Measurements from ENCODE around the gene YWHAG.
"Not testable (repeated sequence)": the region's sequence is repeated elsewhere in the genome, so short reads cannot be mapped to it uniquely, and the experiment has no call there.

YWHAG gene

DNA sequence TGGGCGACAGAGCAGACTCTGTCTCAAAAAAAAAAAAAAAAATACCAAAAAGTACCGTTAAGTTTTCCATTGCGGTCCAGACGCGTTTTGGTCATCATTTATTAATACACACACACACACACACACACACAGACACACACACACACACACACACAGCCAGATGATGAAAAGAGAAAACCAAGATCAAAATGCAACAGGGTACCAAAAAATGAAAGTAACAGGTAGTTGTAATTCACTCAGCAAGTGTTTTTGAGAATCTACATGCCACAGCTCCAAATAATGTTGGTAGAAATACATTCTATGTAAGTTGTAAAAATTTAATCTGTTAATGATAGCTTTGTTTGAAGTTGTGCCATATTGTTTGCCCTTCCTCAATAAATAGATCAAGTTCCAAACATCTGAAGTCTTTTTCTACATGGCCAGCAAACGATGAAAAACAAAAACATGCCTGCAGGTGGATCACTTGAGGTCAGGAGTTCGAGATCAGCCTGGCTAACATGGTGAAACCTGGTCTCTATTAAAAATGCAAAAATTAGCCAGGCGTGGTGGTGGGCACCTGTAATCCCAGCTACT lies 9.4 kb downstream of the YWHAG start:
- no peak for DNase-seq (ENCODE audit: low read depth in 4 of 4, low spot score in 1 of 4)

DNA sequence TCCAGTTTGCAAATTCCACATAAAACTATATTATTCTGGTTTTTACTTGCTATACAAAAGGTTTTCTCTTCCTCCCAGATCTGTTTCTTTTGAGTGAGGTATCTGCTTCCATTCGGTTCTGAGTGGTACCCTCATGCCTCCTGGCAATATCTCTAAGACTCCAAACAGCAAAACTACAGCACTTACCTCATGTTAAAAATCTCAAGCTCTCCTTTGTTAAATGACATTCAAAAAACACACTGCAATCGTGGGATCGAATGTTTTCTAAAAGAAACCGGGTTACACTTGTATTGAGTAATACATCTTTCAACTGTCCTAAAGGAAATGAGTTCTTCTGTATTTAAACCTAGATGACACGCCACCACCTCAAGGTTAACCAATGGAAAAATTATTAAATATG lies 11.1 kb downstream of the YWHAG start:
- DNase-seq (ENCODE audit: low read depth in 4 of 4, low spot score in 1 of 4) = no peak

DNA sequence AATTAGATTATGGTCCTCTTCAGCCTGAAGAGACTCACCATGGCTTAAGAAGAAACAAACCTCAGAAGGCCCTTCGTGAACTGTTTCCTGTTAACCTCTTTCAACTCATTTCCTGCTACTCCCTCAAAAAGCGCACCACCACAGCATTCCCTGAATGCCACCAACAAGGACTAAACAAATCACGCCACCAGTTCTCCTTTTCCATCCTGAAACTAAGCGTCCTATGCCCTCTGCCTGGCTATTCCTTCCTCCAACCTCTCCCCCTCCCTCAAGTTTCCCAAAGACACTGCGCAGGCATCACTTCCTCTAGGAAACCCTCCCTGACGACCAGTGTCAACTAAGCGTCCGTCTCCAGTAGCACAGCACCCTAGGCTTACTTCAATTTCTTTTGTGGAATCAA lies 12.0 kb downstream of the YWHAG start:
- DNase-seq (ENCODE audit: low read depth in 4 of 4, low spot score in 1 of 4) = no peak

DNA sequence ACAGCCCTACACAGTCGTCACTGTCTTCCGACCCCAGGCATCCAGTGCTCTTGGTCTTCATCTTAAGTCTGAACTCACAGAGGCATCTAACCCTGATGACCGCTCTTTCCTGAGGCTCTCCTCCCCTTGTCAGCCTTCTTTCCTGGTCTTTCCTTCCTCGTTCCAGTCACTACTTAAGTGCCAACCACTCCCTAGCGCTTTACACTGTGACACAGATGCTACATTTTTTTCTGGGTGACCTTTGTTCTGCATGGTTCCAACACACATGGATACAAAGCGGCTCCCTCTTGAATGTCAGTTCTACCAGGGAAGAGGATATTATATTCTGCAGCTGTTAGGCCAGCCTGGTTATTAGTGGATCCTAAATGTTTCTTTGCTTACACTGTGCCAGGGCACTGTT lies 12.7 kb downstream of the YWHAG start:
- DNase-seq (ENCODE audit: low read depth in 4 of 4, low spot score in 1 of 4) = no peak

DNA sequence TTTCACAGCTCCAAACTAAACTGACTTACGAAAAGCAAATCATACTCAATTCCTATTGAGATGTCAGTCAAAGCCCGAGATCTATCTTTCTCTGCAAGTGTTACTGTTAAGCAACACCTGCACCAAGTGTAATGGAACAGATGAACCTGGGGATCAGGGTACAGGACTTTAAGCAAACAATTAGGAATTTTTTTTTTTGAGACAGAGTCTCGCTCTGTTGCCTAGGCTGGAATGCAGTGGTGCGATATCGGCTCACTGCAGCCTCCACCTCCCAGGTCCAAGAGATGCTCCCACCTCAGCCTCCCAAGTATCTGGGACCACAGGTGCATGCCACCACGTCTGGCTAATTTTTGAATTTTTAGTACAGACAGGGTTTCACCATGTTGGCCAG lies 14.9 kb downstream of the YWHAG start:
- no peak for DNase-seq (ENCODE audit: low read depth in 4 of 4, low spot score in 1 of 4)

DNA sequence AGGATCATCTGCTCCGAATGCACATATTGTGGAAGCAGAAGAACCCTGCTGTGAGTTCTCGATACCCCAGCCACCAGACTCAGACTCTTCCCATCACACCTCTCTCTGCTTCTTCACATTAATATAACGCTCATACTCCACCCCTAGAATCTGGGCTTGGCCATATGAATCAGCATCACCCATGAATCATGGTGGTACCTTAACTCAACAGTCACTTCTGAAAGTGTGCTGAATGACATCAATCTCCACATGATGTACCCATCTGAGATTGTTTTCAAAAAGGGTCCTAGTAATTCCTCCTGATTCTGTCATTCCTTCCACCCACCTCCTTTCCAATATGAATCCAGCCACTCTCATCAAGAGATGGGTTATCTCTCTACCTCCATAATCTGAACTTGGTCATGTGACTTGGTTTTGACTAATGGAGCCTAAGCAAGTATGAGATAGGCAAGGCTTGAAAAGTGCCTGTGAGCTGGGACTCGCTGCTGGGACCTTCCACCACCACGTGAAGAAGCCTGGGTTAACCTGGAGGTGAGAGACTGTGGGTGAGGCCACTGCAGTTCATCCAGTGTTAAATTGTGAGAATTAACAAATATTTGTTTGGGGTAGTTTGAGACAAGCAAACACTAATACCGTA lies 15.4 kb downstream of the YWHAG start:
- DNase-seq (ENCODE audit: low read depth in 4 of 4, low spot score in 1 of 4) = no peak

DNA sequence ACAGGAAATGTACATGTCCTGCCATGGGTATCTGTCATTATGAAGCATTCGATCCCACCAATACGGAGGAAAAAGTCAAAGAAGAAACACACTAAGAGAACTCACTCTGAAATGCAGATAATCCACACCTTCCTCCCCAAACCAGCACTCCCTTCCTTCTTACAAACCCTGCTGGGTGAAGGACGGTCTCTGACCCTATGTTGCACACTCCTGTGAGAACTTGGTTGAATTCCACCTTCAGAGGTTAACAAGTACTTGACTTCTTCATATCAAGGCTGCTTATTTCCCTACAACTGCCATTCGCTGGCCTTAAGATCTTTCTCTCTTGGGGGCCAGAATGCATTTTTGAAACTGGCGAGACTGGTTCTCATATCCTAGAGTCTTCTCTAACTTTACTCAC lies 16.6 kb downstream of the YWHAG start:
- no peak for DNase-seq (ENCODE audit: low read depth in 4 of 4, low spot score in 1 of 4)

DNA sequence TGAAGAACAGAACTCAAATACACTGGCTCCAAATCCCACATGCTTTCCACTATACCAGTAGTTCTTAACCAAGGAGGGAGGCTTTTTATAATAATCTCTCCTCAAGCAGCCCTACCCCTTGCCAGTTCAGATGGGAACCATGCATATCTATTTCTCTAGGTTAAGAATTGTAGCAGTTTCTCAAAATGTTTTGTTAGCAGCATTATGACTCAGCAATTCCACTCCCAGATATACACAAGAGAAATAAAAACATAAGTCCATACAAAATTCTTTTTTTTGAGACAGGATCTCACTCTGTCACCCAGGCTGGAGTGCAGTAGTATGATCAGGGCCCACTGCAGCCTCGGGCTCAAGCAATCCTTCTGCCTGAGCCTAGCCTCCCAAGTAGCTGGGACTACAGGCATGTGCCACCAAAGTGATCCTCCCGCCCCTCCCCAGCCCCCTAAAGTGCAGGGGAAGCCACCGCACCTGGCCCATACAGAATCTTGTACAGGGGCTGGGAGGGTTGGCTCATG lies 18.1 kb downstream of the YWHAG start:
- DNase-seq (ENCODE audit: low read depth in 4 of 4, low spot score in 1 of 4) = no peak

DNA sequence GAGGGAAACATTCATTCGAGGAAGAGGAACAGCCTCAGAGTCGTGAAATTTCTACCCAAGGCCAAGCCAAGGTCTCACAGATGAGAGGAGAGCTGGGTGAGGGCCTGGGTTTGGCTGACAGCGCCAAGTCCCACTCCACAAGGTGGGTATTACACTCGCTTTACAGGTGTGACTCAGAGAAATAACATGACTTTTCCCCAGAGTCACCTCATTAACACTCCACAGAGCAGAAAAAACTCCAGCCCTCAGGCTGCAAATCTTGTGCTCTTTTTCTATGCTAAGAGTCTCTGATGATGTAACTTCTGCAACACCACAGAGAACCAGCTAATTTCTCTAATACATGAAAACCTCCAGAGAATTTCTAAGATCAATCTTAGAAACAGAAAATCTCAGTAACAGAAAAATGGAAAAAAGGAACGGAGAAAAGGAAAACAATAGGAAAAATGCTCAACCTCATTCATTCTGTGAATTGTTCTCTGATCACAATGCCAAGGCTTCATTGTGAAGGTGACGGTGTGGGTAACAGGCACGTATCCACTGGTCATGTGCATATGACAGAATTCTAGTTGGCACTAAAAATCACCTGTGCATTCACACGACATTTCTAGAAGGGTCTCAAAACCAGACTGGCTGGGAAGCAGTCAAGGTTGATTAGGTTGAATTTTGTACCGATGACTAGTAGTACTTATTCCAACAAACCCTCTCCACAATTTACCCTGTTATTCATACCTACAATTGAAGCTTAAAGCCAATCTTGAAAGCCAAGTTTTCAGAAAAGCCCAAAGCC lies 20.3 kb downstream of the YWHAG start:
- no peak for DNase-seq (ENCODE audit: low read depth in 4 of 4, low spot score in 1 of 4)

DNA sequence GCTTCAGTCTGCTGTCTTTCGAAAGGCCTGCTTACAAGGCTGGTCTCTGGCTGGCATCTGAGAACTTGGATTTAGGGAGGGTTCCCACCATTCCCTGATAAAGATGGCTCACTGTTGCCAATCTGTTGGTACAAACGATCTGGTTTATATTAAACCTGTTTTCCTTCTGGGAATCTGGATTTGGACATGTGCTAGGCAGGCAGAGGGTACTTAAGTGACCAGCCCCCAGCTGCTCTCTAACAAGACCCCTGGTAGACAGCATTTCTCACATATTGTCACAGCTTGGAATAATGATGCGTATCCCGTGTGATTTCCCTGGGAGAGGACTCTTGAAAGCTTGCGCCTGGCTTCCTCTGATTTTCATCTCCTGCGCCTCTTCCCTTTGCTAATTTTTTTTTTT lies 21.6 kb downstream of the YWHAG start:
- no peak for DNase-seq (ENCODE audit: low read depth in 4 of 4, low spot score in 1 of 4)

DNA sequence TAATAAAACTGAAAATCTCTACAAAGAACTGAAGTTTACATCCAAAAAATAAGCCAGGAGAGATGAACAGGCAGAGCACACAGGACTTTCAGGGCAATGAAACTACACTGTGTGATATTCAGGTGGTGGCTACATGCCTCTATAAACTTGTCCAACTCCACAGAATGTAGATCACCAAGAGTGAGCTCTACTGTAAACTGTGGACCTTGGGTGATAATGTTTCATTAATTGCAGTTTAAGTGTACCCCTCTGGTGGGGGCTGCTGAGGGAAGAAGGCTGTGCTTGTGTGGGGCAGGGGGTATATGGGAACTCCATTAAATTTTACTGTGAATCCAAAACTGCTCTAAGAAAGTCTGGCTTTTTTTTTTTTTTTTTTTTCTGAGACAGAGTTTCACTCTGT lies 22.7 kb downstream of the YWHAG start:
- DNase-seq (ENCODE audit: low read depth in 4 of 4, low spot score in 1 of 4) = no peak

DNA sequence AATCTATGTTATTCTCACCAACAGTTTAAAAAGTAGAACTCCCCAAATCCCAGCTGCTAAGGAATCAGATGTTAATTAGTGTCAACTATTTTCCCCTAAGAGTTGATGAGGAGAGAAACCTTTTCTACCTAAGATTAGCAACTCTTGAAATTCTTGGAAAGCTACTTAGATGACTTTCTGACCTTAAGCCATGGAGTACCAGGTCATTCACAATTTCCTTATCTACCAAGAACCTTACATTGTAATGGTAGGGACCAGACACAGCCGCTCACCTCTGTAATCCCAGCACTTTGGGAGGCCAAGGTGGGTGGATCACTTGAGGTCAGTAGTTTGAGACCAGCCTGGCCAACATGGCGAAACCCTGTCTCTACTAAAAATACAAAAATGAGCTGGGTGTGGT lies 23.4 kb downstream of the YWHAG start:
- DNase-seq (ENCODE audit: low read depth in 4 of 4, low spot score in 1 of 4) = not testable (repeated sequence)

DNA sequence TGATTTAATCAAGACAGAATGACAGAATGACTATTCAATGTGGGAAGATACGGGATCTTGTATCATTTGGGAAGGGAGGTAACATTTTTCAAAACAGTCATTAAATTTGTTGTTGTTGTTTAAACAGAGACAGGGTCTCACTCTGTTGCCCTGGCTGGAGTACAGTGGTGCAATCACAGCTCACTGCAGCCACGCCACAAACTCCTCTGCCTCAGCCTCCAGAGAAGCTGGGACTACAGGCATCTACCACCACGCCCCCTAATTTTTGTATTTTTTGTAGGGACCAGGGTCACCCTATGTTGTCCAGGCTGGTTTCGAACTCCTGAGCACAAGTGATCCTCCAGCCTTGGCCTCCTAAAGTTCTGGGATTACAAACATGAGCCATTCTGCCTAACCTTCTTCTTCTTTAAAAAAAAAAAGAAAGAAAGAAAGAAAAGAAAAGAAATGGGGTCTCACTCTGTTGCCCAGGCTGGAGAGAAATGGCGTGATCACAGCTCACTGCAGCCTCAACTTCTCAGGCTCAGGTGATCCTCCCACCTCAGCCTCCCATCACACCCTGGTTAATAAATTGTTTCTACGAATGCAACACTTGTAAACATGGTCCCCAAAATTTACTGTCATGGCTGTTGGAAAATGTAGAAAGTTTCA lies 24.3 kb downstream of the YWHAG start:
- no peak for DNase-seq (ENCODE audit: low read depth in 4 of 4, low spot score in 1 of 4)

DNA sequence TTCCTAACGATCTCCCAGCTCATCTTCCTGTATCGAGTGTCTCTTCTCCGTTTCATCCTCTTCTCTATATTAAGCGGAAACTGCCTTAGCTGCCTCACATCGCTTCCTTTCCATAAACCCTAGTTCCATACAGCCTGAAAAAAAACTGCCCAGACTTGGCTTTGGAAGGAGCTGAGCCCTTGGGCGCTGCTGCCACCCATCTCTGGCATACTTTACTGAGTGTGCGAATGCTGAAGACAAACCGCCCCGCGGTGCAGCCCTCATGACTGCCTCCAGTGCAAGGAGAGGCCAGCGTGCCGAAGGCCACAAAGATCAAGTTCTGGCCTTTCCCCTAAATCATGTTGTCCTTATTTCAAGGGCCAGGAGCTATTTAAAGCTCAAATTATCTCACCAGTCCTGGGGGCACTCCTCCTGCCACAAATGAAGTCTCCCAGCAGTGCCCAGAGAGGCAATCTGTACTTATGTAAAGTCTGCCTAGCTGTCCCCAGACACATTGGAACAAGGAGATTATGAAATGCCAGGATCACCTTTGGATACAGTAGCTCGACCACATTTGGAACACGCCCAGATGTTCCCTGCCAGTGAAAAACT lies 25.2 kb downstream of the YWHAG start:
- no peak for DNase-seq (ENCODE audit: low read depth in 4 of 4, low spot score in 1 of 4)

DNA sequence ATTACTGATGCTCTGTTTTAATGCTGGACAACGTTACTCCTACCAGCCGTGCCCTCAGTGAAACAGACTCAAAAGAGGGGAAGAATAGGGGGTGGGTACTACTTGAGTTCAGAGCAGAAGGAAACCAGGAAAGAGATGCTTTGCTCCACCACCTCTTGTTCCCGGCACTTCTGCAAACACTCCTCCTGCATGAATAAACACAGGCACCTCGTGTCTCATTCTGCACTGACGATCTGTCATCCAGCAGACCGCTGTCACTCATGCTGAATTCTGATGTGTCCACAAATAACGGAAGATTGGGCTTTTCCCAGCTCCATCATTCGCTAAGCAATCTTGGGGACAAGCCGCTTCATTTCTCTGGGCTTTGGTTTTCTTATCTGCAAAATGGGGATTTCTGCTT lies 26.7 kb downstream of the YWHAG start:
- DNase-seq (ENCODE audit: low read depth in 4 of 4, low spot score in 1 of 4) = no peak

DNA sequence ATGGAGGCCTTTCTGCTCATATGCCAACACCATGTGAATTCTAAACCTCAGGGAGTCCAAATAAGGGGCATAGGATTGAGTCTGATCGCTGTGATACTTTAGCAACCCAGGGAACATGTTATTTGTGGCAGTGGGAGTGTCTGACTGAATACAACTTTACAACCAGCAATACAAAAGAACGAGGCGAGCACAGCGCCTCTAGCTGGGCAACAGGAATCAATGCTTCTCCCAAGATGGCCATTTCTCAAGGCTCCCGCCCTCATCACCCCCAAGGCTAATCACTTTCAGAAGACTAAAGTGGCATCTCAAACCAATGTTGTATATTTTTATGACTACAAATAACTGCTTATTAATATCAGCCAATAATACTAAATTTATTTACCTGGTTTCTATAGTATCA lies 28.1 kb downstream of the YWHAG start:
- DNase-seq (ENCODE audit: low read depth in 4 of 4, low spot score in 1 of 4) = no peak

DNA sequence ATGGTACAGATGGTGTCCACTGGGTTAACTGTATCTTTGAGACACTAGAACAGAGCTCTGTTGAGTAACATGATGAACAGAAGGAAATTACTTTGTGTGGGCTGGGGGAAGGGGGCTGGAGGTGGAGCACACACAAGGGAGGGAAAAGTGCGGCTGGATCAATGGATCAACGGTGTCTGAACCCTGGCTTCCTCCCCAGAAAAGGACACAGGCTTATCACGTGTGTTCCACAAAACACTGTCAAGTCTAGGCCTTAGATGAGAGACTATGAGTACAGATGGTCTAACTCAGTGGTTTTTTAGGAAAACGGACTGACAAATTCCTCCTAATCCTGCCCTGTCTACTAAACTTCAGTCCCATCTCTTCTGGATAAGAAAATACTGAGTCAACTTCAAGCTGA lies 28.5 kb downstream of the YWHAG start:
- no peak for DNase-seq (ENCODE audit: low read depth in 4 of 4, low spot score in 1 of 4)

DNA sequence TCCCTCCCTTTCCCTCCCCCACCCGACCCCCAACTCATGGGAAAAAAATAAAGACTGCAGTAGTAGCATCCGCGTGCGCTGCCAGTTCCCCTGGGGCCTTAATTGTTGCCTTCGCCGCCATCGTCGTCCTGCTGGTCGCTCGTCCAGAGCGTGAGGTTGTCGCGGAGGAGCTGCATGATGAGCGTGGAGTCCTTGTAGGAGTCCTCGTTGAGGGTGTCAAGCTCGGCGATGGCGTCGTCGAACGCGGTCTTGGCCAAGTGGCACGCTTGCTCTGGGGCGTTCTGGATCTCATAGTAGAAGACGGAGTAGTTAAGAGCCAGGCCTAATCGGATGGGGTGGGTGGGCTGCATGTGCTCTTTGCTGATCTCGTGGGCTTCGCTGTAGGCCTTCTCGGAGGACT lies 29.3 kb downstream of the YWHAG start:
- DNase-seq (ENCODE audit: low read depth in 4 of 4, low spot score in 1 of 4) = no peak

DNA sequence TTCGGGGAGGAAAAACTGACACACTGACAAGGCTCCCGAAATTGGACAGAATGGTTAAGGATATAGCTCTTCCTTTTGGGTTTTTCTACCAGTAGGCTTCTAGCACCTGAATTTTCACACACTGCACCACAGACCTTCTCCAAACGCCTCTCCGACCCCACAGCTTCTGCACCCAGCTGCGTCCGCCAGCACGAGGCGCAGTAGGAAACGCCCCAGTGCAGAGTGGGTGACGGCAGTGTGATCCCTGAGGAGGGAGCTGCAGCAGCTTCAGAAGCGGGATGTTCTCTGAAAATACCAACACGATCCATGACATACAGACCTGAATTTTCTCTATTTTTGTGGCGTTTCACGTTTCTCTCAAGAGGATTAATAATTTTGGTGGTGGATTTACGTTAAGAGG lies 30.4 kb downstream of the YWHAG start:
- no peak for DNase-seq (ENCODE audit: low read depth in 4 of 4, low spot score in 1 of 4)

DNA sequence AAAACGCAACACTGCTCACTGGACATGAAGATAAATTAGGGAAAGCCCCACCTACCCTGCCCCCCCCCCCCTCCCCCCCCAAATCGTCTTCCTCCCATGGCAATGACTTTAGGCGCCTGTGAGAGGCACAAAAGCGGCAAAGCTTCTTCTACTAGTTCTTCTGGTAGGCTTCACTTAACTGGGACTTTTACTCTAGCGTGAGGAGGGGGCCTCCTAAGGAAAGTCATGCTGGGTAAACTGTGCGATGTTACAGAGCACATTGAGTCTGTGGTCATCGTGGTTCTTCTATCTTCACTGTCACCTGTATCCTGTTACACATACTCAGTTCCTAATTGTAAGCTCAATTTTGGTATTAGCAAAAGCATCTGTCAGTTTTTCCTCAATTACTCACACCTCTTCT lies 31.2 kb downstream of the YWHAG start:
- DNase-seq (ENCODE audit: low read depth in 4 of 4, low spot score in 1 of 4) = no peak

DNA sequence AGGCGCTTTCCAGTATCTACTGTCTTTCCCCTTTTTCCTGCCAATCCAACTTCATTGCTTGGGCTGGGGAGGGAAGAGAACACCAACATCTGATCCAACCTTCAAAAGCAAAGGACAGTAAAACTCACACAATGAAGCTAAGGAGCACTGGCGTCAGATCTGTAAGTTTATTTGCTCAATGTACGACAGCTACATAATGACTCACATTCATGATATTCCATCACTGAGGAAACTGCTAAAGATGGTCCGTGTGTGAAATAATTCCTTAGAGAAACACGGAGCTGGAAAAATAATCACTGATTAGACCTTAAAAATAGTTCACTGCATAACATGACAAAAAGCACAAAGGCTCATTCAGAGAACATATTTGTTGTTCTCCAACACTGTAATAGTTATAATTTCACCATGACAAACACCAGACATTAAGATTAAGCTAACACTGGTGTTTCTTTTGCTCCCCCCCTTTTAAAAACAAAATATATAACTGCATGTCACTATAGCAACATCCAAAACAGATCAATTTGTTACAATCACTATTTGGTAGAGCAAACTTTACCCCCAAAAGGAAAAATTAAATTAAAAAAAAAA lies 32.1 kb downstream of the YWHAG start:
- no peak for DNase-seq (ENCODE audit: low read depth in 4 of 4, low spot score in 1 of 4)
